T-helper 17 cell (primary cell): ENCODE results near the gene ERN1. TPM values are rescaled to one million over a fixed set of nuclear protein-coding genes. Genes with fewer than 3 reads are reported as not detected.
A peak's percentile ranks its signal among the peaks of the same experiment; 100 is the strongest.

Experiments
- ATAC-seq: fragments of 150-1000 bp; cut with Tn5 transposase; 2 replicates; pipeline ENCODE4 v1.10.0; 2021; ENCODE audit warnings: mild to moderate bottlenecking, moderate library complexity
- DNase-seq, 3 donors: peaks; one replicate each; pipeline versions ENCODE4 v3.0.0 to v3.0.0-alpha.2; 2020 to 2021
- H3K9me3 ChIP-seq: one replicate; pipeline ENCODE4 v1.7.0; 2013; ENCODE audit warnings: low read length, mild to moderate bottlenecking; ENCODE audit not compliant: control insufficient read depth, poor library complexity, severe bottlenecking
- H3K27ac Mint-ChIP-seq: one replicate; pipeline ENCODE4 v1.8.0; 2022; ENCODE audit warnings: mild to moderate bottlenecking, moderate library complexity, mixed read lengths
- H3K27me3 Mint-ChIP-seq: one replicate; pipeline ENCODE4 v1.8.0; 2022; ENCODE audit warnings: mixed read lengths
- H3K36me3 Mint-ChIP-seq: one replicate; pipeline ENCODE4 v1.8.0; 2022; ENCODE audit warnings: low read depth, mixed read lengths
- H3K4me1 Mint-ChIP-seq: one replicate; pipeline ENCODE4 v1.8.0; 2022; ENCODE audit warnings: mild to moderate bottlenecking, mixed read lengths
- H3K4me3 Mint-ChIP-seq: one replicate; pipeline ENCODE4 v1.8.0; 2022; ENCODE audit warnings: mild to moderate bottlenecking, moderate library complexity, mixed read lengths
- total RNA-seq, 4 donors: library from RNA in 2 of 4; stranded (reverse) in 2 of 4; gene quantifications; one replicate each; pipeline ENCODE4 v1.2.3 and lab custom pipeline; 2022 to 2026

Gene ERN1
- total RNA-seq, 2 donors from 2014 or later: 185 to 196 TPM

- H3K36me3 Mint-ChIP-seq: no peaks in the 10 kb centered on the region
- H3K27ac Mint-ChIP-seq: no peak overlapping the region
Observed at GRCh38 chr17:64139542-64139941, 9.6 kb upstream of the ERN1 start.

GRCh38 chr17:64138441-64138840 lies 8.5 kb upstream of the ERN1 start:
- Mint-ChIP-seq H3K27ac (no peak overlapping the region), H3K4me3 (no peak overlapping the region), H3K4me1 (peaks cover 7% of the 10 kb centered on the region), H3K27me3 (no peaks in the 10 kb centered on the region), H3K36me3 (no peaks in the 10 kb centered on the region)
- DNase-seq: no peak
- no peak for ATAC-seq
- H3K9me3 ChIP-seq: no peaks in the 10 kb centered on the region

More at GRCh38 chr17:64139542-64139941, 9.6 kb upstream of the ERN1 start:
- no peak for DNase-seq
- H3K9me3 ChIP-seq: no peaks in the 10 kb centered on the region
- ATAC-seq: no peak
- Mint-ChIP-seq H3K4me1 (peaks cover 4% of the 10 kb centered on the region), H3K27me3 (no peaks in the 10 kb centered on the region), H3K4me3 (no peak overlapping the region)

GRCh38 chr17:64135000-64135399 lies 5.1 kb upstream of the ERN1 start:
- Mint-ChIP-seq H3K4me3 (no peak overlapping the region), H3K36me3 (no peaks in the 10 kb centered on the region), H3K27ac (no peak overlapping the region), H3K27me3 (no peaks in the 10 kb centered on the region), H3K4me1 (peaks cover 18% of the 10 kb centered on the region)
- H3K9me3 ChIP-seq: no peaks in the 10 kb centered on the region
- no peak for DNase-seq
- no peak for ATAC-seq

- Mint-ChIP-seq H3K27me3 (no peaks in the 10 kb centered on the region), H3K4me1 (peaks cover 18% of the 10 kb centered on the region), H3K4me3 (no peak overlapping the region), H3K27ac (no peak overlapping the region), H3K36me3 (no peaks in the 10 kb centered on the region)
- no peak for ATAC-seq
- no peaks in the 10 kb centered on the region for H3K9me3 ChIP-seq
- no peak for DNase-seq
Observed at GRCh38 chr17:64134216-64134970, 4.4 kb upstream of the ERN1 start.

- no peaks in the 10 kb centered on the region for H3K27me3 Mint-ChIP-seq
- ATAC-seq (no peak), DNase-seq (no peak)
- H3K36me3 Mint-ChIP-seq: no peaks in the 10 kb centered on the region
- no peak overlapping the region for H3K4me3 Mint-ChIP-seq
- H3K27ac Mint-ChIP-seq: no peak overlapping the region
- H3K4me1 Mint-ChIP-seq: peaks cover 22% of the 10 kb centered on the region
- H3K9me3 ChIP-seq: no peaks in the 10 kb centered on the region
Observed at GRCh38 chr17:64133546-64134215, 3.7 kb upstream of the ERN1 start.

GRCh38 chr17:64131606-64132270 lies 1.8 kb upstream of the ERN1 start:
- Mint-ChIP-seq H3K27me3 (no peaks in the 10 kb centered on the region), H3K27ac (peak overlapping the region; percentile 98), H3K4me3 (peak overlapping the region; percentile 67), H3K36me3 (no peaks in the 10 kb centered on the region), H3K4me1 (peaks cover 26% of the 10 kb centered on the region)
- no peaks in the 10 kb centered on the region for H3K9me3 ChIP-seq
- DNase-seq (no peak), ATAC-seq (no peak)

- ATAC-seq: peak; percentile 58
- Mint-ChIP-seq H3K36me3 (no peaks in the 10 kb centered on the region), H3K27ac (peak overlapping the region; percentile 98), H3K27me3 (no peaks in the 10 kb centered on the region), H3K4me3 (peak overlapping the region; percentile 89), H3K4me1 (peaks cover 37% of the 10 kb centered on the region)
- peak in 1 of 3 donors; percentile 16 for DNase-seq
- H3K9me3 ChIP-seq: no peaks in the 10 kb centered on the region
Observed at GRCh38 chr17:64130559-64131001, 636 bp upstream of the ERN1 start.

- Mint-ChIP-seq H3K4me1 (peaks cover 47% of the 10 kb centered on the region), H3K36me3 (no peaks in the 10 kb centered on the region), H3K4me3 (peak overlapping the region; percentile 95), H3K27ac (peak overlapping the region; percentile 89), H3K27me3 (no peaks in the 10 kb centered on the region)
- no peak for ATAC-seq
- no peaks in the 10 kb centered on the region for H3K9me3 ChIP-seq
- no peak for DNase-seq
Observed at GRCh38 chr17:64129515-64129764, 504 bp downstream of the ERN1 start.

GRCh38 chr17:64128787-64129514 lies 993 bp downstream of the ERN1 start:
- no peaks in the 10 kb centered on the region for H3K27me3 Mint-ChIP-seq
- H3K9me3 ChIP-seq: no peaks in the 10 kb centered on the region
- peak overlapping the region; percentile 89 for H3K27ac Mint-ChIP-seq
- H3K36me3 Mint-ChIP-seq: no peaks in the 10 kb centered on the region
- DNase-seq (no peak), ATAC-seq (no peak)
- peak overlapping the region; percentile 95 for H3K4me3 Mint-ChIP-seq
- peaks cover 50% of the 10 kb centered on the region for H3K4me1 Mint-ChIP-seq

- Mint-ChIP-seq H3K27ac (peak overlapping the region; percentile 89), H3K36me3 (no peaks in the 10 kb centered on the region), H3K4me1 (peaks cover 54% of the 10 kb centered on the region)
Observed at GRCh38 chr17:64126918-64127317, 3.0 kb downstream of the ERN1 start.

GRCh38 chr17:64125937-64126336 lies 4.0 kb downstream of the ERN1 start:
- H3K27me3 Mint-ChIP-seq: no peaks in the 10 kb centered on the region
- peak overlapping the region; percentile 90 for H3K4me3 Mint-ChIP-seq

More at GRCh38 chr17:64126918-64127317, 3.0 kb downstream of the ERN1 start:
- no peaks in the 10 kb centered on the region for H3K9me3 ChIP-seq
- Mint-ChIP-seq H3K4me3 (peak overlapping the region; percentile 90), H3K27me3 (no peaks in the 10 kb centered on the region)
- ATAC-seq: no peak
- DNase-seq: no peak

GRCh38 chr17:64124609-64125008 lies 5.3 kb downstream of the ERN1 start:
- no peaks in the 10 kb centered on the region for H3K27me3 Mint-ChIP-seq
- H3K27ac Mint-ChIP-seq: peak overlapping the region; percentile 86
- peaks cover 58% of the 10 kb centered on the region for H3K4me1 Mint-ChIP-seq
- no peak for ATAC-seq
- no peaks in the 10 kb centered on the region for H3K36me3 Mint-ChIP-seq
- no peaks in the 10 kb centered on the region for H3K9me3 ChIP-seq
- DNase-seq: no peak
- peak overlapping the region; percentile 80 for H3K4me3 Mint-ChIP-seq

More at GRCh38 chr17:64125937-64126336, 4.0 kb downstream of the ERN1 start:
- Mint-ChIP-seq H3K4me1 (peaks cover 58% of the 10 kb centered on the region), H3K27ac (peak overlapping the region; percentile 86), H3K36me3 (no peaks in the 10 kb centered on the region)
- DNase-seq (no peak), ATAC-seq (no peak)
- no peaks in the 10 kb centered on the region for H3K9me3 ChIP-seq

- peaks cover 55% of the 10 kb centered on the region for H3K4me1 Mint-ChIP-seq
- H3K36me3 Mint-ChIP-seq: no peaks in the 10 kb centered on the region
- no peaks in the 10 kb centered on the region for H3K27me3 Mint-ChIP-seq
- H3K9me3 ChIP-seq: no peaks in the 10 kb centered on the region
- DNase-seq (no peak), ATAC-seq (no peak)
- no peak overlapping the region for H3K4me3 Mint-ChIP-seq
- H3K27ac Mint-ChIP-seq: peak overlapping the region; percentile 87
Observed at GRCh38 chr17:64123114-64123513, 6.8 kb downstream of the ERN1 start.
